H9 (cell line): ENCODE data around the gene S100A2. TPM values are rescaled to one million over a fixed set of nuclear protein-coding genes. Genes with fewer than 3 reads are reported as not detected.

Source experiments
- DNase-seq: peaks from one replicate; pipeline ENCODE4 v3.0.0-alpha.2; 2017
- H2AFZ ChIP-seq: one replicate; pipeline ENCODE4 v1.6.1; 2013; ENCODE audit warnings: mild to moderate bottlenecking, low read length, control low read depth, moderate library complexity
- H2AK5ac ChIP-seq: 2 replicates; pipeline ENCODE4 v1.6.1; 2013; ENCODE audit warnings: low read length, control low read depth, mixed read lengths; ENCODE audit not compliant: insufficient read length
- H2BK120ac ChIP-seq: one replicate; pipeline ENCODE4 v1.6.1; 2013; ENCODE audit warnings: low read depth, mild to moderate bottlenecking, low read length, control low read depth, inconsistent platforms; ENCODE audit not compliant: poor library complexity, severe bottlenecking
- H2BK12ac ChIP-seq: 2 replicates; pipeline ENCODE4 v1.6.1; 2013; ENCODE audit warnings: low read length, control low read depth, mixed read lengths, low read depth; ENCODE audit not compliant: insufficient read length
- H2BK15ac ChIP-seq: 2 replicates; pipeline ENCODE4 v1.6.1; 2013; ENCODE audit warnings: low read depth, low read length, control low read depth
- H2BK20ac ChIP-seq: one replicate; pipeline ENCODE4 v1.6.1; 2013; ENCODE audit warnings: low read depth, mild to moderate bottlenecking, low read length, control low read depth, inconsistent platforms; ENCODE audit not compliant: poor library complexity, severe bottlenecking
- H2BK5ac ChIP-seq: 2 replicates; pipeline ENCODE4 v1.6.1; 2013; ENCODE audit warnings: low read length, control low read depth, mixed read lengths; ENCODE audit not compliant: insufficient read length
- H3K14ac ChIP-seq: 2 replicates; pipeline ENCODE4 v1.6.1; 2013; ENCODE audit warnings: low read length, control low read depth; ENCODE audit not compliant: insufficient read depth
- H3K18ac ChIP-seq: 2 replicates; pipeline ENCODE4 v1.6.1; 2013; ENCODE audit warnings: low read depth, mild to moderate bottlenecking, mixed read lengths, low read length, control low read depth; ENCODE audit not compliant: insufficient read length
- H3K23ac ChIP-seq: 2 replicates; pipeline ENCODE4 v1.6.1; 2013; ENCODE audit warnings: low read length, control low read depth, mixed read lengths, low read depth; ENCODE audit not compliant: insufficient read length
- H3K23me2 ChIP-seq: 2 replicates; pipeline ENCODE4 v1.6.1; 2013; ENCODE audit warnings: low read depth, mild to moderate bottlenecking, mixed read lengths, low read length, control low read depth; ENCODE audit not compliant: insufficient read length, poor library complexity, severe bottlenecking
- H3K27ac ChIP-seq: 2 replicates; pipeline ENCODE4 v1.5.1; 2013; ENCODE audit warnings: low read length, control low read depth, mixed read lengths, low read depth; ENCODE audit not compliant: insufficient read length
- H3K27me3 ChIP-seq: 2 replicates; pipeline ENCODE4 v1.6.1; 2013; ENCODE audit warnings: low read length, control low read depth, inconsistent platforms; ENCODE audit not compliant: insufficient read depth
- H3K4ac ChIP-seq: 2 replicates; pipeline ENCODE4 v1.6.1; 2013; ENCODE audit warnings: low read depth, mild to moderate bottlenecking, control low read depth, inconsistent platforms, low read length, moderate library complexity
- H3K4me1 ChIP-seq: 2 replicates; pipeline ENCODE4 v1.6.1; 2013; ENCODE audit warnings: low read length, control low read depth, inconsistent platforms; ENCODE audit not compliant: insufficient read depth
- H3K4me2 ChIP-seq: 2 replicates; pipeline ENCODE4 v1.6.1; 2013; ENCODE audit warnings: low read length, control low read depth, mixed read lengths; ENCODE audit not compliant: insufficient read length, insufficient read depth
- H3K56ac ChIP-seq: 2 replicates; pipeline ENCODE4 v1.6.1; 2013; ENCODE audit warnings: low read depth, mild to moderate bottlenecking, mixed read lengths, low read length, control low read depth; ENCODE audit not compliant: insufficient read length
- H3K79me1 ChIP-seq: 2 replicates; pipeline ENCODE4 v1.6.1; 2013; ENCODE audit warnings: low read depth, mild to moderate bottlenecking, moderate library complexity, low read length, control low read depth, inconsistent platforms; ENCODE audit not compliant: insufficient read depth, poor library complexity, severe bottlenecking
- H3K79me2 ChIP-seq: 2 replicates; pipeline ENCODE4 v1.6.1; 2013; ENCODE audit warnings: low read length, control low read depth, inconsistent platforms; ENCODE audit not compliant: insufficient read depth
- H3K9ac ChIP-seq: 2 replicates; pipeline ENCODE4 v1.6.1; 2013; ENCODE audit warnings: low read length, control low read depth, mixed read lengths; ENCODE audit not compliant: insufficient read length; ENCODE audit errors: extremely low read depth
- H3K9me3 ChIP-seq: one replicate; pipeline ENCODE4 v1.6.1; 2013; ENCODE audit warnings: low read depth, low read length, inconsistent platforms; ENCODE audit not compliant: control insufficient read depth
- H3T11ph ChIP-seq: one replicate; pipeline ENCODE4 v1.6.1; 2013; ENCODE audit warnings: mild to moderate bottlenecking, low read length, control low read depth, inconsistent platforms
- H4K20me1 ChIP-seq: one replicate; pipeline ENCODE4 v1.6.1; 2013; ENCODE audit not compliant: control insufficient read depth, insufficient read length, insufficient read depth
- H4K5ac ChIP-seq: 2 replicates; pipeline ENCODE4 v1.6.1; 2013; ENCODE audit warnings: low read depth, mild to moderate bottlenecking, mixed read lengths, low read length, control low read depth; ENCODE audit not compliant: insufficient read length
- H4K8ac ChIP-seq: replicated peaks from 2 replicates; pipeline ENCODE4 v1.6.1; 2013; ENCODE audit warnings: low read length, control low read depth, mixed read lengths, low read depth; ENCODE audit not compliant: insufficient read length
- H4K91ac ChIP-seq: 2 replicates; pipeline ENCODE4 v1.6.1; 2013; ENCODE audit warnings: low read depth, mild to moderate bottlenecking, moderate library complexity, mixed read lengths, low read length, control low read depth; ENCODE audit not compliant: insufficient read length
- H3K27ac Mint-ChIP-seq, 3 experiments: 2 replicates in 2 of 3; 3 replicates in 1 of 3; pipeline ENCODE4 v1.8.0; 2020 to 2021; ENCODE audit warnings: mixed read lengths in 3 of 3, mild to moderate bottlenecking in 1 of 3, moderate library complexity in 1 of 3
- H3K27me3 Mint-ChIP-seq: 2 replicates; pipeline ENCODE4 v1.8.0; 2021; ENCODE audit warnings: low read depth, mild to moderate bottlenecking, moderate library complexity, mixed read lengths
- H3K36me3 Mint-ChIP-seq, 3 experiments: 2 replicates in 2 of 3; 3 replicates in 1 of 3; pipeline ENCODE4 v1.8.0; 2020 to 2021; ENCODE audit warnings: low read depth in 3 of 3, mixed read lengths in 3 of 3; ENCODE audit not compliant: insufficient read depth in 1 of 3
- H3K4me1 Mint-ChIP-seq, 2 experiments: 2 replicates each; pipeline ENCODE4 v1.8.0; 2020; ENCODE audit warnings: mixed read lengths in 2 of 2
- H3K4me3 Mint-ChIP-seq, 2 experiments: 2 replicates in 1 of 2; 3 replicates in 1 of 2; pipeline ENCODE4 v1.8.0; 2020 to 2021; ENCODE audit warnings: mild to moderate bottlenecking in 2 of 2, mixed read lengths in 2 of 2, moderate library complexity in 1 of 2
- H3K9me3 Mint-ChIP-seq, 2 experiments: 2 replicates in 1 of 2; 3 replicates in 1 of 2; pipeline ENCODE4 v1.8.0; 2020; ENCODE audit warnings: mild to moderate bottlenecking in 2 of 2, mixed read lengths in 2 of 2, moderate library complexity in 1 of 2
- WGBS: extraction: QIAGEN DNeasy Blood & Tissue Kit; methylation state at CpG from one replicate; pipeline ENCODE4 v1.1.7; 2013; ENCODE audit warnings: missing lambda C conversion rate, low lambda C conversion rate, mixed read lengths; ENCODE audit not compliant: insufficient read length; ENCODE audit errors: extremely low coverage; 5-methylcytosine and 5-hydroxymethylcytosine counted together
- total RNA-seq: library from RNA; stranded (reverse); gene quantifications from 2 replicates; pipeline ENCODE4 v1.2.1, GENCODE V29; 2021
- TF ChIP-seq, protein P1 (sequence below): fragments of 200-600 bp; sonication (generic); conservative IDR thresholded peaks from 3 replicates; pipeline ENCODE4 v1.8.0; 2021; ENCODE audit warnings: antibody characterized with exemption, mild to moderate bottlenecking

Gene S100A2
- total RNA-seq, 1 experiment from 2014 or later, result 0.57 TPM

DNA sequence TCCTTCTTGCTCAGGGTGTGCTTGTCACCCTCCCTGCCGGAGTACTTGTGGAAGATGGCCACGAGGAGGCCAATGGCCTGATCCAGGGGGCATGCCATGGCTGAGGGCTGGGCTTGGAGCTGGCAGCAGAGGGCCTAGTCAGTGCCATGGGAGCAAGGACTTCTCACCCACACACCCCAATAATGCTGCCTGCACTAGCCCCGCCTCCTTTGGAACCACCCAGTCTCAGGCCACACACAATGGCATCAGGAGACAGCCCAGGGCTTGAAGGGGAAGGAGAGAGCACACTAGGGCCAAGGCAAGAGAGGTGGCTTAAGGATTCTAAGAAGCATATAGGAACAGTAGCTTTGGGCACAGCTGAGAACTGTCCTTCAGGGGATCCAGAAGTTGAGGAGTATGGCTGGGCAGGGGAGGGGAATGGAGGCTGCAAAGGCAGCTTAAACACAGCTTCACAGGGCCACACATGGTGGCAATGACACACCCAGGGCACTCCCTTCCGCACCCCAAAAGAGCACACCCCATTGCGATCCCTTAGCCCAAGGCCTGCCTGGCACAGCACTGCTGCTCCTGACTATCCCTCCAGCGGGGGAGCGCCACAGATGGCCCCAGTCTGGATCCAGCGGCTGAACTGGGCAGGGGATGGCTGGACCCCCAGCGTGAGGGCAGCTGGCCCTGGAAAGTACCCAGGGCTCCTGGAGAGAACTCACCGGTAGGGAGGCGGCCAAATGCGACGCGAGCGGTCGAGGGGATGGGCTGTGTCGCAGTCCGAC, 30.2 kb downstream of the S100A2 start, which contains the start of gene S100A6:
S100A6 (minus strand) TSS at position 750 of the 770 bp plus-strand sequence; CDS start at position 98, 652 bp downstream.
- Histone ChIP-seq H4K20me1 (no peaks in the 10 kb centered on the region), H2BK120ac (no peak within 1 kb of the TSS), H3K27ac (no peak within 1 kb of the TSS), H3K23me2 (no peaks in the 10 kb centered on the region), H3K4me1 (peaks cover 7% of the 10 kb centered on the region; the same call in 1 of the 2 replicates), H2BK20ac (no peak within 1 kb of the TSS), H4K91ac (no peak within 1 kb of the TSS), H2BK15ac (no peak within 1 kb of the TSS), H2BK5ac (no peak within 1 kb of the TSS), H3K18ac (no peak within 1 kb of the TSS), H3K79me2 (no peaks in the 10 kb centered on the region), H3T11ph (no peak within 1 kb of the TSS), H3K14ac (peak within 1 kb of the TSS; percentile 44; the same call in 1 of the 2 replicates), H3K27me3 (no peaks in the 10 kb centered on the region; the same call in 1 of the 2 replicates), H3K9ac (no peak within 1 kb of the TSS), H3K56ac (no peak within 1 kb of the TSS), H3K79me1 (no peaks in the 10 kb centered on the region), H4K8ac (no peak within 1 kb of the TSS), H3K9me3 (no peaks in the 10 kb centered on the region), H3K23ac (no peak within 1 kb of the TSS), H2AK5ac (no peak within 1 kb of the TSS), H4K5ac (no peak within 1 kb of the TSS), H2AFZ (no peak within 1 kb of the TSS), H3K4ac (no peak within 1 kb of the TSS), H3K4me2 (peak within 1 kb of the TSS; percentile 36), H2BK12ac (no peak within 1 kb of the TSS)
- TF ChIP-seq, protein P1, sequence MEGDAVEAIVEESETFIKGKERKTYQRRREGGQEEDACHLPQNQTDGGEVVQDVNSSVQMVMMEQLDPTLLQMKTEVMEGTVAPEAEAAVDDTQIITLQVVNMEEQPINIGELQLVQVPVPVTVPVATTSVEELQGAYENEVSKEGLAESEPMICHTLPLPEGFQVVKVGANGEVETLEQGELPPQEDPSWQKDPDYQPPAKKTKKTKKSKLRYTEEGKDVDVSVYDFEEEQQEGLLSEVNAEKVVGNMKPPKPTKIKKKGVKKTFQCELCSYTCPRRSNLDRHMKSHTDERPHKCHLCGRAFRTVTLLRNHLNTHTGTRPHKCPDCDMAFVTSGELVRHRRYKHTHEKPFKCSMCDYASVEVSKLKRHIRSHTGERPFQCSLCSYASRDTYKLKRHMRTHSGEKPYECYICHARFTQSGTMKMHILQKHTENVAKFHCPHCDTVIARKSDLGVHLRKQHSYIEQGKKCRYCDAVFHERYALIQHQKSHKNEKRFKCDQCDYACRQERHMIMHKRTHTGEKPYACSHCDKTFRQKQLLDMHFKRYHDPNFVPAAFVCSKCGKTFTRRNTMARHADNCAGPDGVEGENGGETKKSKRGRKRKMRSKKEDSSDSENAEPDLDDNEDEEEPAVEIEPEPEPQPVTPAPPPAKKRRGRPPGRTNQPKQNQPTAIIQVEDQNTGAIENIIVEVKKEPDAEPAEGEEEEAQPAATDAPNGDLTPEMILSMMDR, result no peak
- Mint-ChIP-seq H3K27ac (peak within 1 kb of the TSS in 1 of 3 experiments; percentile 40; a peak in 1 of 7 replicates), H3K9me3 (no peaks in the 10 kb centered on the region), H3K27me3 (no peaks in the 10 kb centered on the region; the same call in 1 of the 2 replicates), H3K4me3 (peak within 1 kb of the TSS in 1 of 2 experiments; percentile 68; a peak in 3 of 5 replicates), H3K4me1 (peaks cover 34 to 42% of the 10 kb centered on the region in 2 experiments), H3K36me3 (no peaks in the 10 kb centered on the region)
- no peak for DNase-seq
- WGBS, result no CpG with 5 or more reads among the region's 18 CpGs
